ENCODE results near the gene AZIN2. TPM values are rescaled to one million over a fixed set of nuclear protein-coding genes. Genes with fewer than 3 reads are reported as not detected.

The AZIN2 gene
- total and polyA plus RNA-seq, 4 donors, result 0.68 to 2.6 (median 0.74) TPM

DNA sequence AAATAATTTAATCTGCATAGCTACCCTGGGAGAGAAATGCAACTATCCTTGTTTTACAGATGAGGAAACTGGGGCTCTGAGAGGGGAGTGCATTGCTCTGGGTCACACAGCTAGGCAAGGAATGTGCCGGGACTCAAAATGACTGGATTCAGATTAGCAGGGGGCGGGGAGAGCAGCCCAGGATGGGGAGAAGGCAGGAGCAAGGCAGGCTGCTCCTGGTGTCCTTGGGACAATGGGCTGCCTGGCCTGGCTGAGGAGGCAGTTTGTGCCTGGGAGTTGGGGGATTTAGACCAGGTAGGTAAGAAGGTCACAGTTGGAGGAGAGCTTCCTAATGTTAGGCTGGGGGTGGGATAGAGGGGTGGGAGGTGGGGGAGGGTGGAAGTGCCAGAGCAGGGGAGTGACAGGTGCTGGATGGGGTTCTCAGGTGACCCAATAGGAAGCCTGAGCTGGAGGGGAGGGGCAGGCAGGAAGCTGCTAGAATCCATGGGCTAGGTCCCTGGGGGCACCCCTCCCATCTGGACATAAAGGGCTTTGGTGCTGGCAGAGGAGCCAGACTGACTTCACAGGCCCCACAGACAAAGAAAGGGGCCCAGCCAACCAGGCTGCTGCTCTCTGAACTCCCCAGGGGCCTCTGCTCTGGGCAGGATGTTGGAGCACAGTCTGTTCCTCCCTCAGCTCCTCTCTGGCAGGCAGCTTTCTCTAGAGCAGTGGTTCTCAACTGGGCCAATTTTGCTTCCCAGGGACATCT lies 71.9 kb downstream of the AZIN2 start:
- Histone ChIP-seq H3K9me3 (ENCODE audit: control insufficient read depth in 4 of 4, low read length in 3 of 4) (no peaks in the 10 kb centered on the region), H3K27ac (ENCODE audit: low read depth in 1 of 2, low read length in 2 of 2) (no peak overlapping the region)
- DNase-seq (ENCODE audit: low spot score), result no peak

DNA sequence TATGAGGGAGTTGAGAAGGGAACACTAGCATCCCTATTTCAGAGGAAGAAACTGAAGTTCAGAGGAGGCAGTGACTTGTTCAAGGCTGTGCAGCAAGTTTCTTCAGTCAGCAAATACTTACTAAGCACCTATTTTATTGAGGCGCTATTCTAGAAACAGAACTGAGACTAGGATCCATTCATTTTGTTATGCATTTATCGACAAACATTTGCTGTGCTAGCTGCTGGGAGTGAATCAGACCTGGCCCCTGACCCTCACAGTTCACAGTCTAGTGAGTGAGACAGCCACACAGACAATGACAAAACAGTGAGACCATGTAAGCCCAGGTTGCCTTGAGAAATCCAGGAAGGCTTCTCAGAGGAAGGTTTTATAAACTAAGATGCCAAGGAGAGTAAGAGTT lies 72.7 kb downstream of the AZIN2 start:
- TF ChIP-seq, protein P1, sequence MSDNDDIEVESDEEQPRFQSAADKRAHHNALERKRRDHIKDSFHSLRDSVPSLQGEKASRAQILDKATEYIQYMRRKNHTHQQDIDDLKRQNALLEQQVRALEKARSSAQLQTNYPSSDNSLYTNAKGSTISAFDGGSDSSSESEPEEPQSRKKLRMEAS (IDR thresholded peaks at IDR 0.05), result no peak
- no peak overlapping the region for H3K4me3 ChIP-seq (ENCODE audit: low read depth in 1 of 3, low read length in 3 of 3)
- H3K4me1 ChIP-seq (ENCODE audit: control insufficient read depth in 4 of 4, insufficient read depth in 4 of 4, low read length in 3 of 4), result no peaks in the 10 kb centered on the region
- peaks cover 0 to 4% (median 1%) of the 10 kb centered on the region in 4 donors for H3K36me3 ChIP-seq (ENCODE audit: control insufficient read depth in 4 of 4, insufficient read depth in 3 of 4, low read depth in 1 of 4, low read length in 3 of 4)
- DNase-seq (ENCODE audit: low spot score), result no peak
- no peak overlapping the region for H3K27ac ChIP-seq (ENCODE audit: low read depth in 1 of 2, low read length in 2 of 2)
- no peak overlapping the region for H3K9ac ChIP-seq (ENCODE audit: low read depth in 1 of 2, low read length in 2 of 2)
- H3K27me3 ChIP-seq (ENCODE audit: control insufficient read depth in 4 of 4, insufficient read depth in 4 of 4, low read length in 3 of 4), result no peaks in the 10 kb centered on the region
- H3K9me3 ChIP-seq (ENCODE audit: control insufficient read depth in 4 of 4, low read length in 3 of 4), result no peaks in the 10 kb centered on the region
- 90% methylated on average over 2 of the region's 2 CpGs for WGBS

More for the DNA sequence above, 71.9 kb downstream of the AZIN2 start:
- Histone ChIP-seq H3K4me3 (ENCODE audit: low read depth in 1 of 3, low read length in 3 of 3) (no peak overlapping the region), H3K36me3 (ENCODE audit: control insufficient read depth in 4 of 4, insufficient read depth in 3 of 4, low read depth in 1 of 4, low read length in 3 of 4) (no peaks in the 10 kb centered on the region), H3K9ac (ENCODE audit: low read depth in 1 of 2, low read length in 2 of 2) (no peak overlapping the region), H3K27me3 (ENCODE audit: control insufficient read depth in 4 of 4, insufficient read depth in 4 of 4, low read length in 3 of 4) (no peaks in the 10 kb centered on the region), H3K4me1 (ENCODE audit: control insufficient read depth in 4 of 4, insufficient read depth in 4 of 4, low read length in 3 of 4) (no peaks in the 10 kb centered on the region)
- WGBS, result 85% methylated on average over 2 of the region's 2 CpGs
- TF ChIP-seq FOXA1 (IDR thresholded peaks at IDR 0.05) (no peak), EGR1 (IDR thresholded peaks at IDR 0.05; ENCODE audit: low read depth in 2 of 2) (no peak), TAF1 (conservative IDR thresholded peaks at IDR 0.05) (no peak), HNF4G (IDR thresholded peaks at IDR 0.05) (no peak), HNF4A (conservative IDR thresholded peaks at IDR 0.05) (no peak), GABPA (IDR thresholded peaks at IDR 0.05 in 1 of 2, conservative IDR thresholded peaks at IDR 0.05 in 1 of 2) (no peak), SP1 (IDR thresholded peaks at IDR 0.05) (peak; percentile 48), JUND (IDR thresholded peaks at IDR 0.05) (no peak), RAD21 (IDR thresholded peaks at IDR 0.05) (peak in 1 of 2 donors; percentile 3), NR2F2 (IDR thresholded peaks at IDR 0.05) (peak; percentile 72)
- TF ChIP-seq, protein P1 (IDR thresholded peaks at IDR 0.05), result no peak

DNA sequence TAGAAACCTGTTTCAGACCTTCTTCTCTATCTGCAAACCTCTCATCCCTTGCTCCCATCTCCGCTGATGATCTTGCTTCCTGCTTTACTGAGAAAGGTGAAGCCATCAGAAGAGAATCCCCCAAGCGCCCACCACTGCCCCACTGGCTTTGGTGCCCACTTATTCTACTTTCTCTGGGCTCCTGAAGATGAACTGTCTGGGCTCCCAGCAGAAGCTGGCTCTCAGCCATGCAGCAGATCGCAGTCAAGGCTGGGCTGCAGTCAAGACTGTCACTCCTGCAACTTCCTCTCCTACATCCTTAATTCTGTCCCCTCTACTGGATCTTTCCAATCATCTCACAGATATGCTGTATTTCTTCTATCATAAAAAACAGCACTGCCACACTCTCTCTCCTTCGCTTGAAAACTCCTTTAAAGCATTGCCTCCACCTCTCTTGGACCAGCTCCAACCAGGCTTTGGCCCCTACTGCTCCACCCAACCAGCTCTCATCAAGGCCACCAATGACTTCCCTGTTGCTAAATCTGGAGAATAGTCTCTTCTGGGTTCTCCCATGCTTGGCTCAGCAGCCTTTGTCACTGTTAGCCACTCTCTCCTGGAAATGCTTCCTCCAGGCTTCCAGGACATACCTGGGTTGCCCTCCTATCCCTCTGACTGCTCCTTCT lies 75.1 kb downstream of the AZIN2 start:
- peaks cover 0 to 4% (median 2%) of the 10 kb centered on the region in 4 donors for H3K36me3 ChIP-seq (ENCODE audit: control insufficient read depth in 4 of 4, insufficient read depth in 3 of 4, low read depth in 1 of 4, low read length in 3 of 4)

More for the DNA sequence above, 75.1 kb downstream of the AZIN2 start:
- Histone ChIP-seq H3K9me3 (ENCODE audit: control insufficient read depth in 4 of 4, low read length in 3 of 4) (no peaks in the 10 kb centered on the region), H3K4me1 (ENCODE audit: control insufficient read depth in 4 of 4, insufficient read depth in 4 of 4, low read length in 3 of 4) (no peaks in the 10 kb centered on the region), H3K4me3 (ENCODE audit: low read depth in 1 of 3, low read length in 3 of 3) (no peak overlapping the region), H3K9ac (ENCODE audit: low read depth in 1 of 2, low read length in 2 of 2) (no peak overlapping the region), H3K27ac (ENCODE audit: low read depth in 1 of 2, low read length in 2 of 2) (no peak overlapping the region), H3K27me3 (ENCODE audit: control insufficient read depth in 4 of 4, insufficient read depth in 4 of 4, low read length in 3 of 4) (no peaks in the 10 kb centered on the region)
- WGBS, result 79% methylated on average over 4 of the region's 4 CpGs
- TF ChIP-seq, protein P2, sequence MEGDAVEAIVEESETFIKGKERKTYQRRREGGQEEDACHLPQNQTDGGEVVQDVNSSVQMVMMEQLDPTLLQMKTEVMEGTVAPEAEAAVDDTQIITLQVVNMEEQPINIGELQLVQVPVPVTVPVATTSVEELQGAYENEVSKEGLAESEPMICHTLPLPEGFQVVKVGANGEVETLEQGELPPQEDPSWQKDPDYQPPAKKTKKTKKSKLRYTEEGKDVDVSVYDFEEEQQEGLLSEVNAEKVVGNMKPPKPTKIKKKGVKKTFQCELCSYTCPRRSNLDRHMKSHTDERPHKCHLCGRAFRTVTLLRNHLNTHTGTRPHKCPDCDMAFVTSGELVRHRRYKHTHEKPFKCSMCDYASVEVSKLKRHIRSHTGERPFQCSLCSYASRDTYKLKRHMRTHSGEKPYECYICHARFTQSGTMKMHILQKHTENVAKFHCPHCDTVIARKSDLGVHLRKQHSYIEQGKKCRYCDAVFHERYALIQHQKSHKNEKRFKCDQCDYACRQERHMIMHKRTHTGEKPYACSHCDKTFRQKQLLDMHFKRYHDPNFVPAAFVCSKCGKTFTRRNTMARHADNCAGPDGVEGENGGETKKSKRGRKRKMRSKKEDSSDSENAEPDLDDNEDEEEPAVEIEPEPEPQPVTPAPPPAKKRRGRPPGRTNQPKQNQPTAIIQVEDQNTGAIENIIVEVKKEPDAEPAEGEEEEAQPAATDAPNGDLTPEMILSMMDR (IDR thresholded peaks at IDR 0.05; ENCODE audit: low read depth, low read length, missing input control), result no peak
- TF ChIP-seq YY1 (IDR thresholded peaks at IDR 0.05) (no peak), HNF4A (conservative IDR thresholded peaks at IDR 0.05) (no peak), TAF1 (conservative IDR thresholded peaks at IDR 0.05) (no peak), FOXA1 (IDR thresholded peaks at IDR 0.05) (no peak)
- TF ChIP-seq, protein P3, sequence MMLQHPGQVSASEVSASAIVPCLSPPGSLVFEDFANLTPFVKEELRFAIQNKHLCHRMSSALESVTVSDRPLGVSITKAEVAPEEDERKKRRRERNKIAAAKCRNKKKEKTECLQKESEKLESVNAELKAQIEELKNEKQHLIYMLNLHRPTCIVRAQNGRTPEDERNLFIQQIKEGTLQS (IDR thresholded peaks at IDR 0.05), result no peak
- no peak for DNase-seq (ENCODE audit: low spot score)

Measured in liver (tissue), 9 donors.